Parathyroid adenoma (tissue), 2 donors: ENCODE measurements around the gene PDZD8.

Experiments used
- H2AFZ ChIP-seq: fragments of 300-600 bp; sonication (generic); one replicate; pipeline ENCODE4 v1.7.0; 2017; ENCODE audit warnings: antibody characterized with exemption, mild to moderate bottlenecking
- H3K27ac ChIP-seq: fragments of 300-600 bp; sonication (generic); one replicate; pipeline ENCODE4 v1.7.0; 2017
- H3K27me3 ChIP-seq: fragments of 300-600 bp; sonication (generic); one replicate; pipeline ENCODE4 v1.7.0; 2017; ENCODE audit warnings: low read length; ENCODE audit not compliant: control insufficient read depth, insufficient read depth
- H3K36me3 ChIP-seq: fragments of 300-600 bp; sonication (generic); one replicate; pipeline ENCODE4 v1.7.0; 2017; ENCODE audit warnings: low read length; ENCODE audit not compliant: control insufficient read depth, insufficient read depth
- H3K4me1 ChIP-seq: fragments of 300-600 bp; sonication (generic); one replicate; pipeline ENCODE4 v1.7.0; 2017; ENCODE audit warnings: control low read depth
- H3K4me2 ChIP-seq: fragments of 300-600 bp; sonication (generic); one replicate; pipeline ENCODE4 v1.7.0; 2017; ENCODE audit warnings: low read length
- H3K4me3 ChIP-seq: fragments of 300-600 bp; sonication (generic); one replicate; pipeline ENCODE4 v1.7.0; 2017; ENCODE audit warnings: low read depth, low read length
- H3K79me2 ChIP-seq: fragments of 300-600 bp; sonication (generic); one replicate; pipeline ENCODE4 v1.7.0; 2017; ENCODE audit warnings: control low read depth
- H3K9ac ChIP-seq: fragments of 300-600 bp; sonication (generic); one replicate; pipeline ENCODE4 v1.7.0; 2017; ENCODE audit warnings: mild to moderate bottlenecking
- H3K9me3 ChIP-seq: fragments of 300-600 bp; sonication (generic); one replicate; pipeline ENCODE4 v1.7.0; 2017; ENCODE audit warnings: low read length; ENCODE audit not compliant: control insufficient read depth
- TF ChIP-seq, protein P1 (sequence below): fragments of 300-600 bp; sonication (generic); IDR thresholded peaks from one replicate; pipeline ENCODE4 v1.7.0; 2017; ENCODE audit warnings: antibody characterized with exemption, mild to moderate bottlenecking
- donor health status: primary hyperparathyroidism.

PDZD8 gene

DNA sequence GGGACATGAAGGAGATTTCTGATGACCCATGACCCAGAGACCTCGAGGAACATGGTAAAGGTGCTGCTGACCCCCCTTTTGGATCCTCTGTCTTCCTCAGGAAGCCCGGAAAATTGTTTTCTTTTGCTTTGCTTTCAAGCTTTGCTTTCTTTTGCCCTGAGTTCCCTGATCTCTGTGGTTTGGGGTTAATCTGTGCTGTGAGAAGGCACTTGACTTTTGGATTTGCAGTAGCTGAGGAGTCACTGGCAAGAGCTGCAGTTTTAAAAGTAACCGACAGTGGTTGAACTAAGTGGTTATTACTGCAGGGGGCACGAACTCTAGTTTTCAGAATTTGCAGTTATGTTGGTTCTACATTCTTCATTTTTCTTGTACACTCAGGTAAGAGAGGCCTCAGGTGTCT, 53.0 kb downstream of the PDZD8 start:
- no peak overlapping the region for H3K9ac ChIP-seq

DNA sequence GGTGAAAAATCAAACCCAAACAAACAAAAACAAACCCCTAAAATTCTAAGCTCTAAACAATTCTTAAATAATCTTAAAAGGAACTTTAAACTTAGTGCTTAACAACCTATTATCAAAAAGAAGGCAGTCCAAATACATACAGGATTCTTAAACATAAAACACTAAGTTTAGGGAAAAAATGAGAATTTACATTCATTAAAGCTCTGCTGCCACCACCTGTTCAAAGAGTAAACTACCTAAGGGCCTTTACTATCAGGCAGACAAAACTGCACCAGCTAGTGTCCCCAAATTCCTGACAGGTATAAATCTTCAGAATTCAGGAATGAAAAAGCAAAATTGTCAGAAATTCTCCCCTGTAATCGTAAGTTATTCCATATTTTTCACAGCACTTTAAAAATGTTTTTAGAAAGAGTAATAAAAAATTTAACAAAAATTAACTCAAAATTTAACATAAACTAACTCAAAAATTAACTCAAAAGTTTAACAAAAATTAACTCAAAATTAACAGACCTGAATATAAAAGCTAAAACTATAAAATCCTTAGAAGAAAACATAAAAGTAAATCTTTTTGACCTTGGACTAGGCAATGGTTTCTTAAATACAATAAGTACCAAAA, 55.1 kb downstream of the PDZD8 start:
- TF ChIP-seq, protein P1, sequence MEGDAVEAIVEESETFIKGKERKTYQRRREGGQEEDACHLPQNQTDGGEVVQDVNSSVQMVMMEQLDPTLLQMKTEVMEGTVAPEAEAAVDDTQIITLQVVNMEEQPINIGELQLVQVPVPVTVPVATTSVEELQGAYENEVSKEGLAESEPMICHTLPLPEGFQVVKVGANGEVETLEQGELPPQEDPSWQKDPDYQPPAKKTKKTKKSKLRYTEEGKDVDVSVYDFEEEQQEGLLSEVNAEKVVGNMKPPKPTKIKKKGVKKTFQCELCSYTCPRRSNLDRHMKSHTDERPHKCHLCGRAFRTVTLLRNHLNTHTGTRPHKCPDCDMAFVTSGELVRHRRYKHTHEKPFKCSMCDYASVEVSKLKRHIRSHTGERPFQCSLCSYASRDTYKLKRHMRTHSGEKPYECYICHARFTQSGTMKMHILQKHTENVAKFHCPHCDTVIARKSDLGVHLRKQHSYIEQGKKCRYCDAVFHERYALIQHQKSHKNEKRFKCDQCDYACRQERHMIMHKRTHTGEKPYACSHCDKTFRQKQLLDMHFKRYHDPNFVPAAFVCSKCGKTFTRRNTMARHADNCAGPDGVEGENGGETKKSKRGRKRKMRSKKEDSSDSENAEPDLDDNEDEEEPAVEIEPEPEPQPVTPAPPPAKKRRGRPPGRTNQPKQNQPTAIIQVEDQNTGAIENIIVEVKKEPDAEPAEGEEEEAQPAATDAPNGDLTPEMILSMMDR, result peak; percentile 63
- no peak overlapping the region for H3K4me2 ChIP-seq
- H3K9me3 ChIP-seq, result no peaks in the 10 kb centered on the region
- no peaks in the 10 kb centered on the region for H3K36me3 ChIP-seq
- no peak overlapping the region for H2AFZ ChIP-seq
- no peaks in the 10 kb centered on the region for H3K27me3 ChIP-seq
- no peak overlapping the region for H3K27ac ChIP-seq
- H3K9ac ChIP-seq, result no peak overlapping the region
- H3K4me3 ChIP-seq, result no peak overlapping the region
- peaks cover 21% of the 10 kb centered on the region for H3K79me2 ChIP-seq
- peaks cover 3% of the 10 kb centered on the region for H3K4me1 ChIP-seq

More for the DNA sequence above, 53.0 kb downstream of the PDZD8 start:
- Histone ChIP-seq H3K9me3 (no peaks in the 10 kb centered on the region), H3K79me2 (peaks cover 32% of the 10 kb centered on the region), H3K4me3 (no peak overlapping the region), H3K27me3 (no peaks in the 10 kb centered on the region), H2AFZ (no peak overlapping the region), H3K27ac (no peak overlapping the region), H3K4me1 (peaks cover 13% of the 10 kb centered on the region), H3K4me2 (no peak overlapping the region), H3K36me3 (no peaks in the 10 kb centered on the region)
- TF ChIP-seq, protein P1, result no peak

DNA sequence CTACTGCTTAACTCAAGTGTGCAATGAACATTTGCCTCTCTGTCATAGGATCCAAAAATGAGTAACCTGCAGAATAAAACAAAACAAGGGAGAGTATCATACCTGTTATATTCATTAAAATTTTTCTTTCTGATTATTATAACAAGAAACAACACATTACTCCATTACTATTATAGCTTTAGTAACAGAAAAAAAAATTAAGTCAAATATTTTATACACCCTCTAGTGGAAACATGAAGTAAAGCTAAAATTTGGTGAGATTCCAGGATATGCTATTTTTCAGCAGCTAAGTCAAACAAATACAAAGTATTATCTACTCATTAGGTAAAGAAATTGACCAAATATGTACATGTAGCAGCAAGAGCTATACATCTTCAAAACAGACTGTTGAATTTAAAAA, 56.3 kb downstream of the PDZD8 start:
- Histone ChIP-seq H3K79me2 (peaks cover 26% of the 10 kb centered on the region), H3K27me3 (no peaks in the 10 kb centered on the region), H3K4me2 (no peak overlapping the region), H2AFZ (no peak overlapping the region), H3K9me3 (no peaks in the 10 kb centered on the region), H3K4me3 (no peak overlapping the region), H3K27ac (no peak overlapping the region), H3K9ac (no peak overlapping the region), H3K4me1 (peaks cover 3% of the 10 kb centered on the region), H3K36me3 (no peaks in the 10 kb centered on the region)
- TF ChIP-seq, protein P1, result peak; percentile 43

DNA sequence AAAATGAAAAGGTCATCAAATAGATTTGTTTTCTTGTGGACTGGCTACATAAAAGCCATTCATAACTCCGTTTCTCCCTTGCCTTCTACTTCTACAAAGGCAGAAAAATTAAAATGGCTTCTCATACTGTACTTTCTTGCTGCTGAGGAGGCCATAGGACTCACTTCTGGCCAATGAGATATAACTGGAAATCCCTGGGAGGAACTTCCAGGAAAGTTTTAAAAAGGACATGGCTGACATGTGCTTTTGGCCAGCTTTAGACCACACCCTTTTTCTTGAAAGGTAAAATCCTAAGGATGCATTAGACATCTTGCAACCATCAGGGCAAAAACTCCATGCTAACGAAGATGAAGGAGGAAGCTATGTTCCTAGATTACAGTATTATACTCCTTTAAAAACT, 58.5 kb downstream of the PDZD8 start:
- Histone ChIP-seq H3K4me1 (peaks cover 3% of the 10 kb centered on the region), H3K79me2 (peaks cover 37% of the 10 kb centered on the region), H3K4me2 (no peak overlapping the region), H3K27me3 (no peaks in the 10 kb centered on the region), H3K36me3 (no peaks in the 10 kb centered on the region), H3K4me3 (no peak overlapping the region), H2AFZ (no peak overlapping the region), H3K27ac (no peak overlapping the region), H3K9me3 (no peaks in the 10 kb centered on the region), H3K9ac (no peak overlapping the region)
- TF ChIP-seq, protein P1, result no peak

DNA sequence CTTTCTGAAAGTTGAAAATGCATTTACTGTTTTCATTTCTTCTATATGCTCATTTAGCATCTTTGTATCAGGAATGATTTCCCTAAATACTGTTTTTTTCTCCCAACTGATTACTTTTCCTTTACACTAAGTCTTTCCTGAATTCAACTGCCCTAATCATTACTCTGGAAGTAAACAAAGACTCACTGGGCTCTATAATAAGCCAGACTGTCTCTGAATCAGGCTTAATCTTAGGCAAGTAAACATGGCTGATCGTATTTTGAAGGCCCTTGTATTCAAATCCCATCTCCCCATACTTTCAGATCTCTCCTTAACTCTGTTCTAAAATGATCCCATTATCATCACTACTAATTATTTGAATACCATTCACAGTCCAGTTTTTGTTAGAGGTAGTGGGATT, 61.6 kb downstream of the PDZD8 start:
- Histone ChIP-seq H3K9me3 (no peaks in the 10 kb centered on the region), H3K4me2 (no peak overlapping the region), H3K27me3 (no peaks in the 10 kb centered on the region), H3K9ac (no peak overlapping the region), H3K36me3 (no peaks in the 10 kb centered on the region), H3K4me1 (peaks cover 3% of the 10 kb centered on the region), H3K27ac (no peak overlapping the region), H2AFZ (no peak overlapping the region), H3K79me2 (peaks cover 41% of the 10 kb centered on the region), H3K4me3 (no peak overlapping the region)
- TF ChIP-seq, protein P1, result no peak
